K562 treated with DMSO at 1 percent for 48 hours (cell line): ENCODE data around the gene LZTS3. TPM values are rescaled to one million over a fixed set of nuclear protein-coding genes. Genes with fewer than 3 reads are reported as not detected.

Source experiments
- total RNA-seq: library from RNA; unstranded; fragments of 300-600 nt; gene quantifications from 2 replicates; pipeline ENCODE4 v1.2.3, GENCODE V29; 2022; ENCODE audit warnings: low replicate concordance; ENCODE audit errors: extremely low read depth

The LZTS3 gene
- not detected in 2 replicates for total RNA-seq

DNA sequence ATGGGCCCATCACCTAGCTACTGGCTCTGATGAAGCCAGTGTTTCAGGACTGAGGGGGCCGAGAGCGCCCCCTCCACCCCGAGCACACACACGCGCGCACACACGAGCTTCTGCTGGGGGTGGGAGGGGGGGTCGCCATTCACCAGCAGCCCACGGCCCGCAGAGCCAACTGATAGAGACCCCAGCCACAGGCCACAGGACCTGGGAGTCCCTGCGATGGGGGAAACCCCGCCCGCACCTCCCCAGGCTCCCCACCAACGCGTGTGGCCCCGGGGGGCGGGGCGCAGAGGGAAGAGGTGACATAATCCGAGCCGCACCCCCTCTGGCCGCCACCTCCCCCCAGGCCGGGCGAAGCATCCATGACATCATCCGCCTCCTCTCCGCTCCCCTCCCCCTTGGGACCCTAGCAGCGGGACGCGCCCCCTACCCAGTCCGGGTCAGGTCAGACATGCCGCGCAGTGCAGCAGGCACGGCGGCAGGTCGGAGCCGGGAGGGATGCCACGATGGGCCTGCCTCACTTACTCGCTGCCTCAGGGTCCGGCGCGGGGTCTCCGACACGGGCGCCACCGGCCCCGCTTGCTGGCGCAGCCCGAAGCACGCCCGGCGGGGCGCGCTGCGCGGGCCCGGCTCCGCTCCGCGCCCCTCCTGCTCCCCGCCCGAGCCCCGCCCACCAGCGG lies at the start of gene LZTS3:
Gene LZTS3, minus strand, starts transcription at position 617 of the 677 bp plus-strand sequence. CDS start 6,386 bp downstream, outside the sequence.

DNA sequence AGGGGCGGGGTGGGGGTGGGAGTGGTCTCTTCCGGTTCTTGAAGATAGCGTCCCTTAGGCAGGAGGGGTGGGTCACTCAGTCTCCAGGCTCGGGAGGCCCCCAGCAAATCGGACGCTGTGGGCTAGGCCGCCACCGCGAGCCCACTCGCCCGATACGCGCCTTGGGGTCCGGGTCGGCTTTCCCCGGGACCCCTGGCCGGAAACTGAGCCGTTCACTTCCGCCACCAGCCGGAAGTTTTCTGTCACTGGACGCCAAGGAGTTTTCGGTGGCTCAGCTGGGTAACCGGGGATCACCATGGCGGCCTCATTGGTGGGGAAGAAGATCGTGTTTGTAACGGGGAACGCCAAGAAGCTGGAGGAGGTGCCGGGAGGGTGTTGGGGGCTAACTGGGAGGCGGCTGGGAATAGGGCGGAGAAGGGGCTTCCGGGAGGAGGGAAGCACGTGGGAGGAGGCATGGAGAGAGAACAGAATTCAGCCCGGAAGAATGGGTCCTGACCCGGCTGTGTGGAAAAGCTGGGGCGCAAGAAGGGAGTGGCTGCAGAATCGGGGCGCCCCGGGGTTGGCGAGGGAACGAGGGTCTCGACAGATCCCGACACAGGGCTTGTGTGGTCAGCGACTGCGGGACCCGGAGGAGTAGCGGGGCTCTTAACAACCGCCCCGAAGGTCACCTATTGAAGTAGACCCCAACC lies 36.1 kb upstream of the LZTS3 start, which contains the start of gene ITPA:
Gene ITPA, plus strand, starts transcription at position 242 of the 689 bp plus-strand sequence. Its CDS starts 54 bp downstream, at position 296.

DNA sequence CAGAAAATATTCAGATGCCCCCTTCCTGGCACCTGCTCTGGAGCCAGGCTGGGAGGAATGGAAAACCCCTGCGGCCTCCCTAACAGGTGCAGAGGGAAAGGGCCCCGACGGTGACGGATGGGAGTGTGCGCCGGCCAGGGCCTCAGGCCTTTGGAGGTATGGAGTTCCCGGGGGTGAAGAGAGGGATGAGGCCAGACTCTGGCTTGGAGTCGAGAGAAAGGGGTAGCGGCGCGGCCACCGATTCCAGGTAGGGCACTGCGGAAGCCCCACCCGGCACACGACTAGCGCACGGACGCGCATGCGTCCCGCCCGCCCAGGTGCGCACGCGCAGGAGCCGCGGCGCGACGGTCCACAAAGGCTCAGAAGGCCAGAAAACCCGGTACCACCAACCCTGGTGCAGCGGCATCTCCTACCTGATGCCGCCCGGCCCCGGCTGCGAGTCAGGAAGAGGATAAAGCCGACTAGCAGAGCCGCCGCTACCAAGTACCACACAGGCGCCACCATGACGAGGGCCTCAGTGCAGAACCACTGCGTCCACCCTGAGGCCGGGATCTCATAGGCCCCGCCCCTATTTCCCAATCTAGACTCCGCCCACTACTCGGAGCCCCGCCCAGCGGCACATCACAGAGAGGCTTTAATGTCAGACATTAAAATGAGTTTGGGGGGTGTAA lies 30.9 kb upstream of the LZTS3 start, which contains the start of gene DDRGK1:
Gene DDRGK1, minus strand, starts transcription at position 559 of the 671 bp plus-strand sequence. Its CDS starts 55 bp downstream, at position 504.

Other genes with a start within 250 kb of the LZTS3 start
- gene GNRH2, start 129.9 kb downstream of the LZTS3 start, total RNA-seq: not detected in 2 replicates
- not detected in 2 replicates for gene MRPS26, start 127.5 kb downstream of the LZTS3 start, total RNA-seq
- gene OXT, start 101.9 kb downstream of the LZTS3 start, total RNA-seq: not detected in 2 replicates
- not detected in 2 replicates for gene AVP, start 88.8 kb downstream of the LZTS3 start, total RNA-seq
- not detected in 2 replicates for gene FASTKD5, start 13.7 kb downstream of the LZTS3 start, total RNA-seq
- not detected in 2 replicates for gene UBOX5, start 13.7 kb downstream of the LZTS3 start, total RNA-seq
- not detected in 2 replicates for gene DDRGK1, start 31.1 kb upstream of the LZTS3 start, total RNA-seq
- not detected in 2 replicates for gene ITPA, start 35.9 kb upstream of the LZTS3 start, total RNA-seq
- gene SLC4A11, start 65.6 kb upstream of the LZTS3 start, total RNA-seq: not detected in 2 replicates
- not detected in 2 replicates for gene DNAAF9, start 234.1 kb upstream of the LZTS3 start, total RNA-seq